Stomach (tissue), 4 donors: ENCODE data around the gene MRGPRX3.

Experiments used
- EP300 ChIP-seq: sonication (generic); formaldehyde crosslinking; IDR thresholded peaks from one replicate; pipeline ENCODE4 v1.6.1; 2017; ENCODE audit warnings: antibody characterized with exemption
- POLR2A ChIP-seq, 4 donors: fragments of 450-650 bp; IDR thresholded peaks; one replicate each; pipeline ENCODE4 v1.6.1; 2016; ENCODE audit warnings: antibody characterized with exemption in 4 of 4, control low read depth in 2 of 4, mild to moderate bottlenecking in 1 of 4, moderate library complexity in 1 of 4
- TF ChIP-seq, protein P1 (sequence below), 7 experiments: fragments of 450-650 bp in 4 of 7; fragments of 200-600 bp in 3 of 7; sonication (generic) in 3 of 7; IDR thresholded peaks; one replicate each; pipeline ENCODE4 v1.5.1; 2016 to 2019; ENCODE audit warnings: antibody characterized with exemption in 7 of 7, control low read depth in 2 of 7, mild to moderate bottlenecking in 1 of 7

DNA sequence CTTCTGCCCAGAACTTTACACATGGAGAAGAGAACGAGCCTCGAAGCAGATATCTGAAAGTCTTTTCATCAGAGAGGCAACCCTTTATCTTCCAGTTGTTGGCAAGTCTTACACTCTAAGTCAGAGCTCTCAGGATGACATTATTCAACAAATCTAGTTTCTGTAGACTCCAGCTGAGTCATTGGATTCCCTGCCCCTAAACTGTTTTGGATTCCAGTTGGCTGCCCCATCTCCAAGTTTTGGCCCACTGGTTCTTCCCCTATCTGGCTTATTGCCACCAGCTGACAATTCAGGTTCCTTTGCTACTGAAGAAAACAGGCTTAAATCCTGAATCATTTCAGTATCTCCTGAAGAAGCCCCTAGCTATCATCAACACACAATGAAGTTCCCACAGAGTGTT lies 40.6 kb upstream of the MRGPRX3 start:
- TF ChIP-seq POLR2A (IDR thresholded peaks at IDR 0.05) (no peak), EP300 (no peak)
- TF ChIP-seq, protein P1, sequence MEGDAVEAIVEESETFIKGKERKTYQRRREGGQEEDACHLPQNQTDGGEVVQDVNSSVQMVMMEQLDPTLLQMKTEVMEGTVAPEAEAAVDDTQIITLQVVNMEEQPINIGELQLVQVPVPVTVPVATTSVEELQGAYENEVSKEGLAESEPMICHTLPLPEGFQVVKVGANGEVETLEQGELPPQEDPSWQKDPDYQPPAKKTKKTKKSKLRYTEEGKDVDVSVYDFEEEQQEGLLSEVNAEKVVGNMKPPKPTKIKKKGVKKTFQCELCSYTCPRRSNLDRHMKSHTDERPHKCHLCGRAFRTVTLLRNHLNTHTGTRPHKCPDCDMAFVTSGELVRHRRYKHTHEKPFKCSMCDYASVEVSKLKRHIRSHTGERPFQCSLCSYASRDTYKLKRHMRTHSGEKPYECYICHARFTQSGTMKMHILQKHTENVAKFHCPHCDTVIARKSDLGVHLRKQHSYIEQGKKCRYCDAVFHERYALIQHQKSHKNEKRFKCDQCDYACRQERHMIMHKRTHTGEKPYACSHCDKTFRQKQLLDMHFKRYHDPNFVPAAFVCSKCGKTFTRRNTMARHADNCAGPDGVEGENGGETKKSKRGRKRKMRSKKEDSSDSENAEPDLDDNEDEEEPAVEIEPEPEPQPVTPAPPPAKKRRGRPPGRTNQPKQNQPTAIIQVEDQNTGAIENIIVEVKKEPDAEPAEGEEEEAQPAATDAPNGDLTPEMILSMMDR (IDR thresholded peaks at IDR 0.05) = no peak
